ENCODE measurements around the gene FOXA1.

- TF ChIP-seq YY1 (IDR thresholded peaks at IDR 0.05) (no peak), CTCF (IDR thresholded peaks at IDR 0.05; ENCODE audit: low read depth, low read length, missing input control) (no peak), SP1 (IDR thresholded peaks at IDR 0.05) (no peak), FOXA1 (IDR thresholded peaks at IDR 0.05) (no peak), RXRA (IDR thresholded peaks at IDR 0.05) (no peak), MAX (IDR thresholded peaks at IDR 0.05) (no peak), REST (IDR thresholded peaks at IDR 0.05) (no peak), HNF4G (IDR thresholded peaks at IDR 0.05) (no peak)
Measured at GRCh38 chr14:37573356-37573755, 21.7 kb downstream of the FOXA1 start.

All from liver (tissue), 3 donors.